ENCODE measurements around the gene RXRA.
"Not testable (repeated sequence)": the region's sequence is repeated elsewhere in the genome, so short reads cannot be mapped to it uniquely, and the experiment has no call there.

RXRA gene

DNA sequence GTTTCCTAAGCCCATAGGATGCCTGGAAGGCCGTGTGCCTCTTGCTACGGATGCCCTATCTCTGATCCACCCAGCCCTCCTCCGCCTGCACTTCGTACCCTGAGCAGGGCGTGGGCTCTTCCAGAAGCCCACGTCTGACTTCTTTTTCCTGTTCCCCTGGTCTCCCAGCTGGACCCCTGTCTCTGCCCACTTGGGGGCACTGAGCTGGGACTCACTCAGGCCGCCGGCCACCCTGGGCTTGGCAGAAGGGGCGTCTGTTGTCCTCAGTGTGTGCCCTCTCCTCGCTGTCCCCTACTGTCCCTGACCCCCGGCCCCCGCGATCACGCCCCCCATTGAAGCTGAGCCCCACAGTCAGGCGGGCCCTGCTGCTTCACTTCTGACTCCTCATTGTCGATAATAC is 22.0 kb upstream of the RXRA start:
- Histone ChIP-seq H3K27me3 (ENCODE audit: control insufficient read depth, insufficient read depth, low read length) (peaks cover 54% of the 10 kb centered on the region), H3K4me3 (ENCODE audit: low read length) (no peak overlapping the region), H3K9ac (ENCODE audit: low read depth, low read length) (no peak overlapping the region), H3K9me3 (replicated peaks; ENCODE audit: low read length) (no peaks in the 10 kb centered on the region), H3K4me1 (ENCODE audit: control insufficient read depth, insufficient read depth, low read length) (no peaks in the 10 kb centered on the region), H3K36me3 (ENCODE audit: insufficient read depth, low read length) (no peaks in the 10 kb centered on the region), H3K4me2 (ENCODE audit: low read length) (no peak overlapping the region)

DNA sequence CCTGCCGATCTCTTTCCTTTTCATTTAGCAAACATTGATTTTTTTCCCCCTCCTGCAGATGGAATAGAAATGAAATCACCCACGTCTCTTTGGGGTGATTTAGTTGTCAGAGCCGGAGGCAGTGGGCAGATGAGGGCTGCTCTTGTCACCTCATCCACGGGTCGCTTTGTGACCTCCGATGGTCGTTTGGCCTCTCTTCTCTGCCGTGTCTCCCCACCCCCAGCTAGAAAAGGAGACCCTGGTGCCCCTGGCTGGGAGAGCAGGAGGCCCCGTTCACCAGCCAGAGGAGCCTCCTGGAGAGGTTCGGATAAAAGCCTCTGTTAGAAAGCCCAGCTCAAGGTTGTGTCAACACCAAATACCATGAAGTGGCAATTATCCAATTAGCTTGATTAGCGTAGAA is 21.6 kb upstream of the RXRA start:
- H3K27me3 ChIP-seq (ENCODE audit: control insufficient read depth, insufficient read depth, low read length), result peaks cover 54% of the 10 kb centered on the region
- no peak overlapping the region for H3K4me3 ChIP-seq (ENCODE audit: low read length)
- H3K4me1 ChIP-seq (ENCODE audit: control insufficient read depth, insufficient read depth, low read length), result no peaks in the 10 kb centered on the region
- H3K9me3 ChIP-seq (replicated peaks; ENCODE audit: low read length), result no peaks in the 10 kb centered on the region
- no peak overlapping the region for H3K4me2 ChIP-seq (ENCODE audit: low read length)
- H3K9ac ChIP-seq (ENCODE audit: low read depth, low read length), result no peak overlapping the region
- H3K36me3 ChIP-seq (ENCODE audit: insufficient read depth, low read length), result no peaks in the 10 kb centered on the region

DNA sequence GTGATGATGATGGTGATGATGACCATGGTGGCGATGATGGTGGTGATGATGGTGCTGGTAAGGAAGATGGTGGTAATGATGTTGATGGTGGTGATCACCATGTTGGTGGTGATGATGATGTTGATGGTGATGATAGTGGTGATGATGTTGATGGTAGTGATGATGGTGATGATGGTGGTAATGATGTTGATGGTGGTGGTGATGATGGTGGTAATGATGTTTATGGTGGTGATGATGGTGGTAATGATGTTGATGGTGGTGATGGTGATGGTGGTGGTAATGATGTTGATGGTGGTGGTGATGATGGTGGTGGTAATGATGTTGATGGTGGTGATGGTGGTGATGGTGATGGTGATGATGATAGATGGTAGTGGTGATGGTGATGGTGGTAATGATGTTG is 20.7 kb upstream of the RXRA start:
- H3K4me2 ChIP-seq (ENCODE audit: low read length), result no peak overlapping the region
- no peaks in the 10 kb centered on the region for H3K9me3 ChIP-seq (replicated peaks; ENCODE audit: low read length)
- no peaks in the 10 kb centered on the region for H3K4me1 ChIP-seq (ENCODE audit: control insufficient read depth, insufficient read depth, low read length)
- H3K4me3 ChIP-seq (ENCODE audit: low read length), result no peak overlapping the region
- H3K27me3 ChIP-seq (ENCODE audit: control insufficient read depth, insufficient read depth, low read length), result peaks cover 49% of the 10 kb centered on the region
- no peak overlapping the region for H3K9ac ChIP-seq (ENCODE audit: low read depth, low read length)
- H3K36me3 ChIP-seq (ENCODE audit: insufficient read depth, low read length), result no peaks in the 10 kb centered on the region

DNA sequence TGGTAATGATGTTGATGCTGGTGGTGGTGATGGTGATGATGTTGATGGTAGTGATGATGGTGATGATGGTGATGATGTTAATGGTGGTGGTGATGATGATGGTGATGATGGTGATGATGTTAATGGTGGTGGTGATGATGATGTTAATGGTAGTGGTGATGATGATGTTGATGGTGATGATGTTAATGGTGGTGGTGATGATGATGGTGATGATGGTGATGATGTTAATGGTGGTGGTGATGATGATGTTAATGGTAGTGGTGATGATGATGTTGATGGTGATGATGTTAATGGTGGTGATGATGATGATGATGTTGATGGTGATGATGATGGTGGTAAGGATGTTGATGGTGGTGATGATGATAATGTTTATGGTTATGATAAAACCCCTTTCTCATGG is 20.2 kb upstream of the RXRA start:
- not testable (repeated sequence) for H3K4me2 ChIP-seq (ENCODE audit: low read length); H3K9me3 ChIP-seq (replicated peaks; ENCODE audit: low read length); H3K36me3 ChIP-seq (ENCODE audit: insufficient read depth, low read length); H3K4me3 ChIP-seq (ENCODE audit: low read length); H3K9ac ChIP-seq (ENCODE audit: low read depth, low read length); H3K4me1 ChIP-seq (ENCODE audit: control insufficient read depth, insufficient read depth, low read length)
- peaks cover 46% of the 10 kb centered on the region for H3K27me3 ChIP-seq (ENCODE audit: control insufficient read depth, insufficient read depth, low read length)

DNA sequence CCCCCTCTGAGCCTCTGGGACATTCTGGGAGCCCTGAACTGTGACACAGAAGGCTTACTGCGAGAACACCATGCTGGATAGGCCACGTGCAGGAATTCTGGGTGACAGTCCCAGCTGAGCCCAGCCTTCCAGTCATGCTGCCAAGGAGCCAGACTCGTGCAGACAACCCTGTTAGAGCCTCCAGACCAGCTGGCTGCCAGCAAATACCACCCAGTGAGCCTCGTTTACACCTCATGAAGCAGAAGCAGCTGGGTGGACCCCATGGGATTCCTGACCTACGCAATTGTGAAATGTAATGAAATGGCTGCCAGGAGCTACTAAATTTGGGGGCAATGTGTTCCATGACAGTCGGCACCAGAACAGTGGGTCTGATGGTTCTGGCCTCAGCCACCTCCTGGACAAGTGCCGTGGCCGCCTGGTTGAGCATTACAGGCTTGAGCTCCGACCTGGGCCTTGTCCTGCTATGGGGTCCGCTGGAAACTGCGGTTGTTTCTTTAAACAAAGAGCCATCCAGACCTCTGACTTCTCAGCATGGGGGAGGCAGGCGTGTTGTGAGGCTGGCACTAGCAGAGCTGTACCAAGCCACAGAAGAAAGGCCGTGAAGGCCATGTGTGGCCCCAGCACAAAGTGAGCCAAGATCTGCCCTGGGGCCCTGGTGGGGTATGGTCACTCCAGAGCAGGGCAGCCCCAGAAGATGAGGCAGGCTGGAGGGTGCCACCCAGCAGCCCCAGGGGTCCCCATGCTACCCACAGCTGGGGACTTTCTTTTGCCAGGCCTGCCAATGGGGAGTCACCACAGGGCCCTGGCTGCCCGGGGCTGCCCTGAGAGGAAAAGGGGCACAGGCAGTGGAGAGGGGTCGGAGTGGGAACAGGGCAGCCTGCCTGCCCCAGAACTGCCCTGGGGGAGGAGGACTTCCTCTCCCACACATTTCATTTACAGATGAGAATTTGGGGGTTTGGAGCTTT is 19.3 kb upstream of the RXRA start:
- Histone ChIP-seq H3K4me3 (ENCODE audit: low read length) (no peak overlapping the region), H3K9me3 (replicated peaks; ENCODE audit: low read length) (no peaks in the 10 kb centered on the region), H3K27me3 (ENCODE audit: control insufficient read depth, insufficient read depth, low read length) (peaks cover 45% of the 10 kb centered on the region), H3K9ac (ENCODE audit: low read depth, low read length) (no peak overlapping the region), H3K36me3 (ENCODE audit: insufficient read depth, low read length) (no peaks in the 10 kb centered on the region), H3K4me2 (ENCODE audit: low read length) (no peak overlapping the region), H3K4me1 (ENCODE audit: control insufficient read depth, insufficient read depth, low read length) (no peaks in the 10 kb centered on the region)

DNA sequence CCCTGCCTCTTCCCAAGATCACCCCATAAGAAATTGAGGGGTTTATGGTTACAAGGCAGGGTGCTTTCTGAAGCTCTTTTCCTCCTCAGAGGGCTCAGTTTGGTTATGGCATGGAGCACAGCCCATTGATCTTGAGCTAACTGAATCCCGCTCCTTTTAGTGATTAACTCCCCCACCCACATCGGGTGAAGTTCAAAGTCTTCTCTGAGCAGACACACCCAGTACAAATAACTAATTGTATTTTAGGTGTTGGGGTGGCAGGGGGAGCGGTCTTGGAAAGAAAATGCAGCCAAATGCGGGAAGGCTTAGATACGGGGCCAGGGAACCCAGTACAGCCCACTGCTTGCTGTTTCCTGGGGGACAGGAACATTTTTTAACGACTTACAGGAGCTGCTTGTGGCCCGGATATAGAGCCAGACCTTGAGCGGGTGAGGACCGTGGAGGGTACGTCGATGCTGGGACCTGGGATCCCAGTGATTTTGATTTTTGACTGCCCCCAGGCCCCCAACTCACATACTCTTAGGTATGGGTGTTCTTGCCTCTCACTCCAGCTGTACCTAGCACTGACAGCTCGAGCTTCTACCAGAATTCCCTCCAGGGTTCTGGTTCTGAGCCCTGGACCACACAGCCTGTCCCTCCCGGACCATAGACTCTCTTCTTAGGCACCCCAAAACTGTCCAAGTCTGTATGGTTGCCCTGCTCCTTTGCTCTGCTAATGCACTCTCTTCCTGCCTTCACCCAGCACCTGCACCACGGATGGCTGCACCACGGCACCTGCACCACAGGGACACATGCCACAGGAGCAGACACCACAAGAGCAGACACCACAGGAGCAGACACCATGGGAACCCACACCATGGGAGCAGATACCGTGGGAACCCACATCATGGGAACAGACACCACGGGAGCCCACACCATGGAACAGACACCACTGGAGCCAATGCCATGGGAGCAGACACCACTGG is 18.3 kb upstream of the RXRA start:
- H3K4me3 ChIP-seq (ENCODE audit: low read length), result no peak overlapping the region
- no peak overlapping the region for H3K4me2 ChIP-seq (ENCODE audit: low read length)
- no peaks in the 10 kb centered on the region for H3K36me3 ChIP-seq (ENCODE audit: insufficient read depth, low read length)
- no peak overlapping the region for H3K9ac ChIP-seq (ENCODE audit: low read depth, low read length)
- H3K9me3 ChIP-seq (replicated peaks; ENCODE audit: low read length), result no peaks in the 10 kb centered on the region
- no peaks in the 10 kb centered on the region for H3K4me1 ChIP-seq (ENCODE audit: control insufficient read depth, insufficient read depth, low read length)
- peaks cover 50% of the 10 kb centered on the region for H3K27me3 ChIP-seq (ENCODE audit: control insufficient read depth, insufficient read depth, low read length)

DNA sequence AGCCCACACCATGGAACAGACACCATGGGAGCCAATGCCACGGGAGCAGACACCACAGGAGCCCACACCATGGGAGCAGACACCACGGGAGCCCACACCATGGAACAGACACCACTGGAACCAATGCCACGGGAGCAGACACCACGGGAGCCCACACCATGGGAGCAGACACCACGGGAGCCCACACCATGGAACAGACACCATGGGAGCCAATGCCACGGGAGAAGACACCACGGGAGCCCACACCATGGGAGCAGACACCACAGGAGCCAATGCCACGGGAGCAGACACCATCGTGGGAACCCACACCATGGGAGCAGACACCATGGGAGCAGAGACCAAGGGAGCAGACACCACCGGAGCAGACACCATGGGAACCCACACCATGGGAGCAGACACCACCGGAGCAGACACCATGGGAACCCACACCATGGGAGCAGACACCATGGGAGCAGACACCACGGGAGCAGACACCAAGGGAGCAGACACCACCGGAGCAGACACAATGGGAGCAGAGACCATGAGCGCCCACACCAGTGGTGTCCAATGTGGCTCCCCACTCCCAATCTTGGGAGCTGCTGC is 17.5 kb upstream of the RXRA start:
- not testable (repeated sequence) for H3K4me1 ChIP-seq (ENCODE audit: control insufficient read depth, insufficient read depth, low read length); H3K9me3 ChIP-seq (replicated peaks; ENCODE audit: low read length); H3K36me3 ChIP-seq (ENCODE audit: insufficient read depth, low read length); H3K4me2 ChIP-seq (ENCODE audit: low read length); H3K4me3 ChIP-seq (ENCODE audit: low read length); H3K9ac ChIP-seq (ENCODE audit: low read depth, low read length)
- peaks cover 57% of the 10 kb centered on the region for H3K27me3 ChIP-seq (ENCODE audit: control insufficient read depth, insufficient read depth, low read length)

DNA sequence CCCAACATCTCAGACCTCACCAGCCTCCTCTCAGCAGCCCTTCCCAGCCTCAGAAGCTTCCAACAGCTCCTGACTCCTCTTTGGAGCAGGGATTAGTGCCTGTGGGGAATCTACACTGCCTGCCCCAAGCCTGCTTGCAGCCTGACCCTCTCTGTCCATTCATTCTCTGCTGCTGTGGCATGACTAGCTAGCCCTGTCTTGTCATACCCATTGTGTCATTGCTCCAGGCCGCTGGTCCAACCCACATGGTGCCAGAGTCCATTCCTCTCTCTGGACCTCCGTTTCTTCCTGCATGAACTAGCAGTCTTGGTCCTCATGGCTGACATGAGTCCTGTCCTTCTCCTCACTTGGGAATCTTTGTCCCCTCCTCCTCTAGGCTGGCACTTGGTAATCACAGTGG is 12.8 kb upstream of the RXRA start:
- Histone ChIP-seq H3K4me2 (ENCODE audit: low read length) (no peak overlapping the region), H3K36me3 (ENCODE audit: insufficient read depth, low read length) (no peaks in the 10 kb centered on the region), H3K4me3 (ENCODE audit: low read length) (no peak overlapping the region), H3K27me3 (ENCODE audit: control insufficient read depth, insufficient read depth, low read length) (peaks cover 31% of the 10 kb centered on the region), H3K9ac (ENCODE audit: low read depth, low read length) (no peak overlapping the region), H3K4me1 (ENCODE audit: control insufficient read depth, insufficient read depth, low read length) (peaks cover 26% of the 10 kb centered on the region), H3K9me3 (replicated peaks; ENCODE audit: low read length) (no peaks in the 10 kb centered on the region)

DNA sequence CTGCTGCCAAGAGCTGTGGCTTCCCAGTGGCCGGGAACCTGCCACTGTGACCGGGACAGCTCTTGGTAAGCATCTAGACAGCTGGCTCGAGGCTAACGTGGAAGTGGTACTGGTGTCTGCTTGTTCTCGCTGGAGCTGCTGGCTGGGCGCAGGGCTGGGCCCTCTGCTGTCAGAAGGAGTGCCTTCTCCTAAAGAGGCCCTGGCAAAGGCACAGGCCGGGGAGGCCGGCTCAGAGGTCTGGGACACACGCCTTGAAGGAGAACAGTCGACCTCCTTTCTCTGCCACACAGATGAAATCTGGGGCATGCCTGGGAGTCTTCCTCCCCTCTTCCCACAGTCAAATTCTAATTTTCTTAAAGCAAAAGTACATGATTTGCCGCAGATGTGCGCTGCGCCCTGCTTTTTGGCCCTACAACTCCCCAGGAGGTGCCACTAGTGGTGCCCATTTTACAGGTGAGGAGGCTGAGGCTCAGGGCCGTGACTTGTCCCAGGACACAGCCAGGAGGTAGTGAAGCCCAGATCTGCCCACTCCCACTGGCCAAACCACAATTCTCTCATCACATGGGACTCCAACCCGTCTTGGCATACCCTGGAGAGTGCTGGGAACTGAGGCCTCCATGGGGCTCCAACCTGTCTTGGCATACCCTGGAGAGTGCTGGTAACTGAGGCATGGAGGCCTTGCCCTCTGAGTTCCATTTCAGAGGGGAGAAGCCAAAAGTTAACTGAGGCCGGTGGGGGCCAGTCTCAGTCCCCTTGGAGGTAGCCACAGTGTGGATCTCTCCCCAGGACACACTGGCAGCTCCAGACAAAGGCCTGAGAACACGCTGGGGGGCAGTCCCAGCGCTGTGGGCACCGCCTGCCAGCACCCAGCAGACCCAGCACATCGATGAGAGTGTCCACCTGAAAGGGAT is 12.0 kb upstream of the RXRA start:
- H3K4me3 ChIP-seq (ENCODE audit: low read length), result no peak overlapping the region
- H3K27me3 ChIP-seq (ENCODE audit: control insufficient read depth, insufficient read depth, low read length), result peaks cover 25% of the 10 kb centered on the region
- peaks cover 33% of the 10 kb centered on the region for H3K4me1 ChIP-seq (ENCODE audit: control insufficient read depth, insufficient read depth, low read length)
- no peaks in the 10 kb centered on the region for H3K36me3 ChIP-seq (ENCODE audit: insufficient read depth, low read length)
- H3K4me2 ChIP-seq (ENCODE audit: low read length), result no peak overlapping the region
- no peaks in the 10 kb centered on the region for H3K9me3 ChIP-seq (replicated peaks; ENCODE audit: low read length)
- H3K9ac ChIP-seq (ENCODE audit: low read depth, low read length), result no peak overlapping the region

DNA sequence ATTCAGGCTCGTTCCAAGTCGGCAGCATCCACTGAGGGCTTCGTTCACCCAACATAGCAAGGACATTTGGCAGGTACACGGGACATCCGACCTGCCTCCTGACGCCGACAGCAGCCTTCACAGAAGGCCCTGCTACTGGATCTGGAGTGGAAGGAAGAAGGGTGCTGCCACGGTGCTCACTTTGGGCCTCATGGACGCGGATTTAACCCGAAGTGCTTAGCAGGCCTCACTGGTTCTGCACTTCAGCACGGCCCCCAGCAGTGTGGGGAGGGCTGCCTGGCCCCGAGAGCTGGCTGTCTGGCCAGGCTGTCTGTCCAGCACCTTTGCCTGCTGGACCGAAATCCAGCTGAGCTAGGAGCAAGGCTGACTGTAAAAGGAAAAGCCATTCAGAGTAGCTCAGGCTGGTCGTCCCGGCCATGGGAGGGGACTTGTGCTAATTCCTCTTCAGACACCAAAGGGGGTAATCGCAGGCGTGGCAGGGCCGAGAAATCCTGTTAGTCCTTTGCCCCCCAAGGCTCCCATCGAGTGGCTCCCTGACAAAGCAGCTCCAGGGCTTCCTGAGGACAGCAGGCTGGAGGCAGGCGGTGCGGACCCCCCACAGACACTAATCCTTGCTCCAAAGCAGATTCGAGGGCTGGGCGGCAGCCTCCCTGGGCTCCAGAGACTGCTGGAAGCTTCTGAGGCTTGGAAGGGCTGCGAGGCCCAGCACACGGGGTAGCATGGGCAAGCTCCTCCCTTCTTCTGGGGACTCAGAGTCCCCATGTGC is 11.1 kb upstream of the RXRA start:
- Histone ChIP-seq H3K4me2 (ENCODE audit: low read length) (no peak overlapping the region), H3K9ac (ENCODE audit: low read depth, low read length) (no peak overlapping the region), H3K4me1 (ENCODE audit: control insufficient read depth, insufficient read depth, low read length) (peaks cover 33% of the 10 kb centered on the region), H3K36me3 (ENCODE audit: insufficient read depth, low read length) (no peaks in the 10 kb centered on the region), H3K4me3 (ENCODE audit: low read length) (no peak overlapping the region), H3K9me3 (replicated peaks; ENCODE audit: low read length) (no peaks in the 10 kb centered on the region), H3K27me3 (ENCODE audit: control insufficient read depth, insufficient read depth, low read length) (peaks cover 18% of the 10 kb centered on the region)

Data from skeletal muscle satellite cell (primary cell).